ENCODE measurements around the gene SPEF2. TPM values are rescaled to one million over a fixed set of nuclear protein-coding genes. Genes with fewer than 3 reads are reported as not detected.

The SPEF2 gene
- total RNA-seq, 1 experiment from 2014 or later = 0.87 TPM

GRCh38 chr5:35847491-35847890 lies 229.8 kb downstream of the SPEF2 start:
- no TSS peak for BruUV-seq (replicated peaks)
- intact Hi-C loops (cut with micrococcal nuclease; ENCODE audit: unreplicated experiment) = no loop called here
- H3K4me1 ChIP-seq (ENCODE audit: control insufficient read depth, insufficient read depth, low read length) = no peaks in the 10 kb centered on the region
- H3K27ac ChIP-seq (ENCODE audit: low read length) = no peak overlapping the region
- no peak for ATAC-seq
- peaks cover 13% of the 10 kb centered on the region for H3K9me3 ChIP-seq (ENCODE audit: control insufficient read depth, insufficient read depth, low read depth, low read length)
- in situ Hi-C loops (cut with HindIII; ENCODE audit: low pct_unique_long_range_greater_than_20kb, low sequenced_read_pairs) = no loop called here
- no peaks in the 10 kb centered on the region for H3K36me3 ChIP-seq (ENCODE audit: control insufficient read depth, insufficient read depth, low read length)
- no peaks in the 10 kb centered on the region for H3K27me3 ChIP-seq (ENCODE audit: control insufficient read depth, insufficient read depth, low read length)
- no peak overlapping the region for H3K4me3 ChIP-seq (ENCODE audit: low read depth in 2 of 2, low read length in 2 of 2)
- TF ChIP-seq CTCF (IDR thresholded peaks at IDR 0.05) = no peak
- no peak for TF ChIP-seq SIN3A (IDR thresholded peaks at IDR 0.05; ENCODE audit: borderline replicate concordance, insufficient read depth, low read depth, low read length)
- no peak for TF ChIP-seq POLR2AphosphoS5 (IDR thresholded peaks at IDR 0.05; ENCODE audit: low read depth, low read length)
- CTCF ChIA-PET = no interaction called here
- no peak for DNase-seq (ENCODE audit: low read depth, low spot score)
- POLR2A ChIA-PET = no interaction called here

- intact Hi-C loops (cut with micrococcal nuclease; ENCODE audit: unreplicated experiment) (no loop called here), in situ Hi-C loops (cut with HindIII; ENCODE audit: low pct_unique_long_range_greater_than_20kb, low sequenced_read_pairs) (no loop called here)
- Histone ChIP-seq H3K4me1 (ENCODE audit: control insufficient read depth, insufficient read depth, low read length) (no peaks in the 10 kb centered on the region), H3K27ac (ENCODE audit: low read length) (no peak overlapping the region), H3K9me3 (ENCODE audit: control insufficient read depth, insufficient read depth, low read depth, low read length) (0 out of 2 replicates have a peak, but pooled peaks cover 9% of the 10 kb centered on the region), H3K27me3 (ENCODE audit: control insufficient read depth, insufficient read depth, low read length) (no peaks in the 10 kb centered on the region), H3K4me3 (ENCODE audit: low read depth in 2 of 2, low read length in 2 of 2) (no peak overlapping the region), H3K36me3 (ENCODE audit: control insufficient read depth, insufficient read depth, low read length) (no peaks in the 10 kb centered on the region)
- TF ChIP-seq TCF7L2 (IDR thresholded peaks at IDR 0.05; ENCODE audit: low read depth, low read length) (no peak), REST (IDR thresholded peaks at IDR 0.05; ENCODE audit: insufficient read depth in 1 of 2, low read depth in 2 of 2, low read length in 1 of 2) (no peak), SIN3A (IDR thresholded peaks at IDR 0.05; ENCODE audit: borderline replicate concordance, insufficient read depth, low read depth, low read length) (no peak), POLR2AphosphoS5 (IDR thresholded peaks at IDR 0.05; ENCODE audit: low read depth, low read length) (no peak), CTCF (IDR thresholded peaks at IDR 0.05) (no peak)
- no peak for ATAC-seq
- ChIA-PET POLR2A (no interaction called here), CTCF (no interaction called here)
- no TSS peak for BruUV-seq (replicated peaks)
- DNase-seq (ENCODE audit: low read depth, low spot score) = no peak
These were observed 230.3 kb downstream of the SPEF2 start for GRCh38 chr5:35847961-35848360.
